Nephron (organoid): Measurements from ENCODE around the gene KSR1.

Source experiments
- H3K27ac Mint-ChIP-seq, 3 experiments: 2 replicates each; pipeline ENCODE4 v1.8.0; 2020; ENCODE audit warnings: mixed read lengths in 3 of 3, mild to moderate bottlenecking in 2 of 3, moderate library complexity in 1 of 3
- H3K27me3 Mint-ChIP-seq: 2 replicates; pipeline ENCODE4 v1.8.0; 2021; ENCODE audit warnings: low read depth, mild to moderate bottlenecking, moderate library complexity, mixed read lengths
- H3K36me3 Mint-ChIP-seq: 2 replicates; pipeline ENCODE4 v1.8.0; 2020; ENCODE audit warnings: low read depth, mixed read lengths
- H3K4me1 Mint-ChIP-seq: 2 replicates; pipeline ENCODE4 v1.8.0; 2020; ENCODE audit warnings: mixed read lengths
- H3K4me3 Mint-ChIP-seq, 3 experiments: 2 replicates each; pipeline ENCODE4 v1.8.0; 2020; ENCODE audit warnings: mild to moderate bottlenecking in 3 of 3, mixed read lengths in 3 of 3, moderate library complexity in 2 of 3
- H3K9me3 Mint-ChIP-seq: 2 replicates; pipeline ENCODE4 v1.8.0; 2020; ENCODE audit warnings: mixed read lengths
- TF ChIP-seq, protein P1 (sequence below), 3 experiments: fragments of 200-600 bp; sonication (generic); IDR thresholded peaks; one replicate each; pipeline ENCODE4 v1.5.0; 2021; ENCODE audit warnings: antibody characterized with exemption in 3 of 3; ENCODE audit not compliant: unreplicated experiment in 3 of 3

The KSR1 gene

DNA sequence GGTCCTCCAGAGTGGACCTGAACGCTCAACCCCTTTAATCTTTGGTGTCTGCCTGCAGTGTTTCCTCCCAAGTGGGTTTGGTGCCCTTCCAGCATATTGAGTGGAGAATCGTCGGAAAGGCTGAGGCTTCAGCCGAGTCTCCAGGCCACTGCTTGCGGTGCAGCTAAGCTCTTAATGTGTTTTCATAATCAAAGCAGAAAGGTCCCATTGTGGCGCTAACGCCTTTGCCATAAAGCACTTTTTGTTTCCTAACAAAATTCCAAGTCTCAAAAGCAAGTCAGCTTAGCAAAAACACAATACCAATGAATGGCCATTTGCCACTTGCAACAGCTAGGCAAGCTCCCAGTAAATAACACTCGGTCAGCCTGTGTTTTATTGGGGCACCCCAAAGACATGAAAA, 57.6 kb downstream of the KSR1 start:
- no peak overlapping the region for H3K4me3 Mint-ChIP-seq
- peaks cover 3% of the 10 kb centered on the region for H3K27me3 Mint-ChIP-seq
- TF ChIP-seq, protein P1, sequence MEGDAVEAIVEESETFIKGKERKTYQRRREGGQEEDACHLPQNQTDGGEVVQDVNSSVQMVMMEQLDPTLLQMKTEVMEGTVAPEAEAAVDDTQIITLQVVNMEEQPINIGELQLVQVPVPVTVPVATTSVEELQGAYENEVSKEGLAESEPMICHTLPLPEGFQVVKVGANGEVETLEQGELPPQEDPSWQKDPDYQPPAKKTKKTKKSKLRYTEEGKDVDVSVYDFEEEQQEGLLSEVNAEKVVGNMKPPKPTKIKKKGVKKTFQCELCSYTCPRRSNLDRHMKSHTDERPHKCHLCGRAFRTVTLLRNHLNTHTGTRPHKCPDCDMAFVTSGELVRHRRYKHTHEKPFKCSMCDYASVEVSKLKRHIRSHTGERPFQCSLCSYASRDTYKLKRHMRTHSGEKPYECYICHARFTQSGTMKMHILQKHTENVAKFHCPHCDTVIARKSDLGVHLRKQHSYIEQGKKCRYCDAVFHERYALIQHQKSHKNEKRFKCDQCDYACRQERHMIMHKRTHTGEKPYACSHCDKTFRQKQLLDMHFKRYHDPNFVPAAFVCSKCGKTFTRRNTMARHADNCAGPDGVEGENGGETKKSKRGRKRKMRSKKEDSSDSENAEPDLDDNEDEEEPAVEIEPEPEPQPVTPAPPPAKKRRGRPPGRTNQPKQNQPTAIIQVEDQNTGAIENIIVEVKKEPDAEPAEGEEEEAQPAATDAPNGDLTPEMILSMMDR (IDR thresholded peaks at IDR 0.05; ENCODE audit: unreplicated experiment in 3 of 3), result no peak
- H3K4me1 Mint-ChIP-seq, result peaks cover 29% of the 10 kb centered on the region
- peak overlapping the region in 1 of 3 experiments; percentile 84 for H3K27ac Mint-ChIP-seq
- H3K36me3 Mint-ChIP-seq, result no peaks in the 10 kb centered on the region
- H3K9me3 Mint-ChIP-seq, result no peaks in the 10 kb centered on the region

DNA sequence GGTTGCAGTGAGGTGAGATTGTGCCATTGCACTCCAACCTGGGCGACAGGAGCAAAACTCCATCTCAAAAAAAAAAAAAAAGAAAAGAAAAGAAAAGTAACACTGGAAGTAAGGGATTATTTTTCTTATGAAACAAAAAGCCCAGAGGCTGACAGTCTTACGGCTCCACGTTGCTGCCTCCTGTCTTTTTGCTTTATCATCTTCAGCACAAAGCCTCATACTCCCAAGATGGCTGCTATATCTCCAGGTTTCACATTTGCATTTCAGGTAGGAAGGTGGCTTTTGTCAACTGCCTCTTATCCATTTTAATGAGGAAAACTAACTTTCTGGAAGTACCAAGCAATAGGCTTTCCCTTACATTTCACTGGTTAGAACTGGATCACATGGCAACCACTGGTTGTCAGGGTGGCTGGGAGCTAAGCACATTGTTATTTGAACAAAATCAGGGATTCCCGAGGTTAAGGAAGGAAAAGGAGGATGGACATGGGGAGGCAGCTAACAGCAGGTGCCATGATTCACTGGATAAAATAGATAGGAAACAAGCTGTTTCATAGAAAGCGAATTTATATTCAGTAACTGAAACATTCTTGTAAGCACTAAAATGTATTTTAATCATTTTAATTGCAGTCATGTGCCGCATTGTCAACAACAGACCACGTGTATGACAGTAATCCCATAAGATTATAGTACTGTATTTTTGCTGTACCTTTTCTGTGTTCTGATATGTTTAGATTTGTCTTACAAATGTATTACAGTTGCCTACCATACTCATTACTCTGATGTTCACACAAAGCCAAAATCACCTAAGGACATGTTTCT, 58.6 kb downstream of the KSR1 start:
- Mint-ChIP-seq H3K27ac (peak overlapping the region in 1 of 3 experiments; percentile 6), H3K27me3 (peaks cover 3% of the 10 kb centered on the region), H3K9me3 (no peaks in the 10 kb centered on the region), H3K4me3 (no peak overlapping the region), H3K4me1 (peaks cover 36% of the 10 kb centered on the region), H3K36me3 (no peaks in the 10 kb centered on the region)
- TF ChIP-seq, protein P1 (IDR thresholded peaks at IDR 0.05; ENCODE audit: unreplicated experiment in 3 of 3), result no peak

DNA sequence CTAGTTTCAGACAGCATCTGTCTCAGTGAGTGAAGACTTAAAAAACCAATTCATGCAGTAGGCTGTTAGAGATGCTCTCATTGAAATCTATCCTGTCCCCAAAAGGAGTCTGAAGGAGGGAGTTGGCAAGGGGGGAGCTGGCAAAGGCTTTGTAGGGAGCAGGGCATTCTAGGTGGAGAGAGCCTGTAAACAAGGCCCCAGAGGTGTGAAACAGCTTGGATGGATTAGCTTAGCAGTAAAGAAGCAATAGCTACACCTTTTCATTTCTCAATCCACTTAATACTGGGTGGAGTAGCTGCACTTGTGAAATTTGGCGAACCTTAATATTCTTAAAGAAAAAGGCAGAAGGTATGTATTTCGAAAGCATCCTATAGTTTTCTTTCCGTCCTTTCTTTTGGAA, 61.8 kb downstream of the KSR1 start:
- Mint-ChIP-seq H3K4me3 (no peak overlapping the region), H3K27me3 (peaks cover 3% of the 10 kb centered on the region), H3K27ac (peak overlapping the region in 2 of 3 experiments; percentile 23 to 35), H3K9me3 (no peaks in the 10 kb centered on the region), H3K36me3 (no peaks in the 10 kb centered on the region), H3K4me1 (peaks cover 27% of the 10 kb centered on the region)
- TF ChIP-seq, protein P1 (IDR thresholded peaks at IDR 0.05; ENCODE audit: unreplicated experiment in 3 of 3), result no peak

DNA sequence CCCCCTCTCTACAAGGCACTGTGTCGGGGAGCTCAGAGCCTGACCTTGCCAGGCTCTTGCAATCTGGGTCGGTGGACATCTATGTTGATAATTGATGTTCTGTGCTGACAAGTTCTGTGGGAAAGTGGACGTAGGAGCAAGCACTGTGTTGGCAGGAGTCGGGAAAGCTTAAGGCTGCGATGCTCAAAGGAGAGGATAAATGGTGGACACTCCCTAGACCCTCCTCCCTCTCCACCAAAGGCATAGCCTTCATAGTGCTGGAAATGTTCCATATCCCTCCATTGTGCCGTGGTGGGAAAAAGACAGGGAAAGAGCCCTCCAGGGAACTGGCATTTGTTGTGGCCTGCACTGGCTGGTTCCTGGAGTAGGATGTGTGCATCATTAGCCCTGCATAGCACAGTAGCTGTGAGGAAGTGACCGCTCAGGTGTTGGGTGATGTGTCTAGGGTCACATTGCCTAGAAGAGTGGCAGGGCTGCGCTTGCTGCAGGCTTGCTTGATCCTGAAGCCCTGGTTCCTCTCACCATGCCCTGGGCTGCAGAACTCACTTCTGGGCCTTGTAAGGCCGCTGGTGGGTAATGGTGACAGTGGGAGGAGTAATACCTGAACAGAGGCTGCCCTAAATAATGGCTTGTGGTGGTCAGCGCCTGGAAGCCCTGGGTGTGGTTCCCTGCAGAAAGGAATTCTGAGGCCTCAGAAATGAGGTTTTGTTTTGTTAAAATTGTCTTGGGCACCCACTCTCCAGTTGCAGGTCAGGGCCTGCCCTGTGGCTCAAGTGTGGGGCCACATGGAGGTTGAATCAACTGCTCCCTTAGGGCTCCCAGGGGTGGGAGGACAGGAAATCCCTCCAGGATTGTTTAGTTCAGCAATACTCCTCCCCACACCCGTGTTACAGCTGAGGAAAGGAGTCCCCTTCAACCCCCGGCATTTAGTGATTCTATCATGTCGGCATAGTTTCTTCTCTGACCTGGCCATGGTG, 62.6 kb downstream of the KSR1 start:
- peaks cover 28% of the 10 kb centered on the region for H3K4me1 Mint-ChIP-seq
- H3K27me3 Mint-ChIP-seq, result no peaks in the 10 kb centered on the region

DNA sequence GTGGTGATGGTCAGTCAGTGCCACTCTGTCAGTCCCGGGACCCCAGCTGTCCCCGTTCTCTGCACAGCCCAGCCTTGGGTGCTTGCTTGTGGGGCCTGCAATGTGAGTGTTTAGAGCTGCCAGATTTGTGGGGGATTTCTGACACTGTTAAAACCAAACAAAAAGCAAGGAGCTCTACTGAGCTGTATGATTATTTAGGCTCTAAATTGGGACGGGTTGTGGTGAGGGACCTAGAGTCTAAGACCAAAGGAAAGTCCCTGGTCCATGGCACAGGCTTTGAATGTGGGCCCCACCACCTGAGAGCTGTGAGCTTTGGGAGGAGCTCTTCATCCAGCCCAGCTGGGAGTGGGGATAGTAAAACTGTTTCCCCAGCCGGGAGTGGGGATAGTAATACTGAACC, 63.3 kb downstream of the KSR1 start:
- no peaks in the 10 kb centered on the region for H3K27me3 Mint-ChIP-seq
- peak overlapping the region; percentile 41 to 63 (median 46) for H3K27ac Mint-ChIP-seq
- TF ChIP-seq, protein P1 (IDR thresholded peaks at IDR 0.05; ENCODE audit: unreplicated experiment in 3 of 3), result no peak
- H3K4me1 Mint-ChIP-seq, result peaks cover 35% of the 10 kb centered on the region
- no peak overlapping the region for H3K4me3 Mint-ChIP-seq
- H3K9me3 Mint-ChIP-seq, result no peaks in the 10 kb centered on the region
- H3K36me3 Mint-ChIP-seq, result no peaks in the 10 kb centered on the region

More for the DNA sequence above, 62.6 kb downstream of the KSR1 start:
- Mint-ChIP-seq H3K27ac (peak overlapping the region; percentile 41 to 63 (median 46)), H3K4me3 (no peak overlapping the region), H3K36me3 (no peaks in the 10 kb centered on the region), H3K9me3 (no peaks in the 10 kb centered on the region)
- TF ChIP-seq, protein P1 (IDR thresholded peaks at IDR 0.05; ENCODE audit: unreplicated experiment in 3 of 3), result no peak
